ENCODE results near the gene GINS3.

GRCh38 chr16:58435779-58436178, 43.5 kb downstream of the GINS3 start:
- no peak for TF ChIP-seq POLR2AphosphoS5 (IDR thresholded peaks at IDR 0.05; ENCODE audit: low read depth, low read length)
- TF ChIP-seq POLR2A (IDR thresholded peaks at IDR 0.05; ENCODE audit: low read depth, low read length), result no peak

Data from GM12891 (cell line).